ENCODE measurements around the gene CMTM3. TPM values are rescaled to one million over a fixed set of nuclear protein-coding genes. Genes with fewer than 3 reads are reported as not detected.

The CMTM3 gene
- total and polyA plus RNA-seq, 9 of the 15 experiments (the other 6 are each of a cell fraction or from before 2014, with no cell fraction given): 4.6 to 33.4 (median 17.5) TPM

DNA sequence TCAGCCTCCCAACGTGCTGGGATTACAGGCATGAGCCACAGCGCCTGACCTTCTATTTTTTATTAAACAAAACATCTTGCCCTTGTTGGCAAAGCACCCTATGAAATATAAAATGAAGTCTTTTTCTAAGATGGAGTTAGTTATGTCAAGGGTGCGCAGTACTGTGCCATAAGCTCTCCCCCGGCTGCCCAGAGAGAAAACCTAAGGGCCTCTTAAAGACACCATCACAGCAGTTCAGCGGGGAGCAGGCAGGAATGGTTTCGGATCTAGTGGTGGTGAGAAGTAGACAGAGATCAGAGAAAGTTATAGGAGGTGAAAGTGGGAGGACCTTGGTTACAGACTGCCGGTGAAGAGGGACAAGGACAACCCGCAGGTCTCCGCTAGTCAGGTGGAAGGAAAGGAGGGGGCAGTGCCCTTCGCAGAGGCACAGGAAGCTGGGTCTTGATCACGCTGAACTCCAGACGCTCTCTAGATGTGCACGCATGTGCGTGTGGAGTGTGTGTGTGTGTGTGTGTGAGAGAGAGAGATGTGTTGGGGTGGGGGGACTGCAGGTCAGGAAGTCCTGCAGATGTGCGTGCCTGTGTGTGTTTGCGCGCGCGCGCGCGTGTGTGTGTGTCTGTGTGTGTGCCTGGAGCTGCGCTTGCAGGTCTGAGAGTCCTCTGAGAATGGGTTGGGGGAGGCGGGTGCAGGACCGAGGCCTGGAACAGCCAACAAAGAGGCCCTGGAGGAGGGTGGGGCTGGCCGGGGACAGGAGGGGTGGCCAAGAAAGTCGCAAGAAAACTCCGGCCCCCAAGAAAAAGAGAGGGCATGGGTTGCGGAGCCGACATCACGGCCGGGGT lies 748 bp upstream of the CMTM3 start (continued):
- TF ChIP-seq STAG1 (CRISPR knock-in tag; IDR thresholded peaks at IDR 0.05; ENCODE audit: borderline replicate concordance) (no peak), POLR2H (tag; IDR thresholded peaks at IDR 0.05; ENCODE audit: low read depth) (no peak), GABPB2 (CRISPR knock-in tag; conservative IDR thresholded peaks at IDR 0.05) (no peak), ZSCAN32 (CRISPR knock-in tag; IDR thresholded peaks at IDR 0.05) (no peak), BMI1 (IDR thresholded peaks at IDR 0.05; ENCODE audit: low read length) (no peak), MAFF (IDR thresholded peaks at IDR 0.05; ENCODE audit: low read length) (no peak), HDAC1 (IDR thresholded peaks at IDR 0.05) (peak in 1 of 2 experiments; percentile 81; a peak in 2 of 4 replicates), FOXJ2 (tag; IDR thresholded peaks at IDR 0.05) (no peak), CHD4 (IDR thresholded peaks at IDR 0.05; ENCODE audit: insufficient read depth, insufficient replicate concordance, low read depth, low read length, poor library complexity, severe bottlenecking) (no peak), NRF1 (conservative IDR thresholded peaks at IDR 0.05 in 1 of 2, IDR thresholded peaks at IDR 0.05 in 1 of 2) (peak; percentile 85 to 88), RBM22 (IDR thresholded peaks at IDR 0.05; ENCODE audit: low read depth, low read length, poor library complexity, severe bottlenecking) (no peak), SRSF3 (IDR thresholded peaks at IDR 0.05; ENCODE audit: insufficient read depth, low read length) (no peak), SMC3 (conservative IDR thresholded peaks at IDR 0.05; ENCODE audit: insufficient read depth, low read depth, low read length) (no peak), SRF (CRISPR knock-in tag; IDR thresholded peaks at IDR 0.05) (0 out of 4 replicates have a peak, but pooled peaks of 1 of the 2 experiments have one; percentile 29), NFRKB (IDR thresholded peaks at IDR 0.05; ENCODE audit: low read depth) (no peak), ZNF324 (CRISPR knock-in tag; IDR thresholded peaks at IDR 0.05) (peak; percentile 46), CBX2 (IDR thresholded peaks at IDR 0.05; ENCODE audit: insufficient read depth, low read length, poor library complexity, severe bottlenecking) (no peak), NCOA1 (IDR thresholded peaks at IDR 0.05; ENCODE audit: low read depth) (no peak), ZFP30 (CRISPR knock-in tag; IDR thresholded peaks at IDR 0.05; ENCODE audit: borderline replicate concordance) (no peak), RBM14 (IDR thresholded peaks at IDR 0.05; ENCODE audit: borderline replicate concordance, insufficient read depth, low read depth, low read length) (no peak), CXXC5 (CRISPR knock-in tag; IDR thresholded peaks at IDR 0.05) (peak; percentile 64), PRPF4 (IDR thresholded peaks at IDR 0.05; ENCODE audit: insufficient read depth, low read depth, low read length, poor library complexity, severe bottlenecking) (peak; percentile 13)
- TF ChIP-seq, protein P1, sequence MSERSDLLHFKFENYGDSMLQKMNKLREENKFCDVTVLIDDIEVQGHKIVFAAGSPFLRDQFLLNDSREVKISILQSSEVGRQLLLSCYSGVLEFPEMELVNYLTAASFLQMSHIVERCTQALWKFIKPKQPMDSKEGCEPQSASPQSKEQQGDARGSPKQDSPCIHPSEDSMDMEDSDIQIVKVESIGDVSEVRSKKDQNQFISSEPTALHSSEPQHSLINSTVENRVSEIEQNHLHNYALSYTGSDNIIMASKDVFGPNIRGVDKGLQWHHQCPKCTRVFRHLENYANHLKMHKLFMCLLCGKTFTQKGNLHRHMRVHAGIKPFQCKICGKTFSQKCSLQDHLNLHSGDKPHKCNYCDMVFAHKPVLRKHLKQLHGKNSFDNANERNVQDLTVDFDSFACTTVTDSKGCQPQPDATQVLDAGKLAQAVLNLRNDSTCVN (CRISPR knock-in tag; IDR thresholded peaks at IDR 0.05): no peak
- TF ChIP-seq, protein P2, sequence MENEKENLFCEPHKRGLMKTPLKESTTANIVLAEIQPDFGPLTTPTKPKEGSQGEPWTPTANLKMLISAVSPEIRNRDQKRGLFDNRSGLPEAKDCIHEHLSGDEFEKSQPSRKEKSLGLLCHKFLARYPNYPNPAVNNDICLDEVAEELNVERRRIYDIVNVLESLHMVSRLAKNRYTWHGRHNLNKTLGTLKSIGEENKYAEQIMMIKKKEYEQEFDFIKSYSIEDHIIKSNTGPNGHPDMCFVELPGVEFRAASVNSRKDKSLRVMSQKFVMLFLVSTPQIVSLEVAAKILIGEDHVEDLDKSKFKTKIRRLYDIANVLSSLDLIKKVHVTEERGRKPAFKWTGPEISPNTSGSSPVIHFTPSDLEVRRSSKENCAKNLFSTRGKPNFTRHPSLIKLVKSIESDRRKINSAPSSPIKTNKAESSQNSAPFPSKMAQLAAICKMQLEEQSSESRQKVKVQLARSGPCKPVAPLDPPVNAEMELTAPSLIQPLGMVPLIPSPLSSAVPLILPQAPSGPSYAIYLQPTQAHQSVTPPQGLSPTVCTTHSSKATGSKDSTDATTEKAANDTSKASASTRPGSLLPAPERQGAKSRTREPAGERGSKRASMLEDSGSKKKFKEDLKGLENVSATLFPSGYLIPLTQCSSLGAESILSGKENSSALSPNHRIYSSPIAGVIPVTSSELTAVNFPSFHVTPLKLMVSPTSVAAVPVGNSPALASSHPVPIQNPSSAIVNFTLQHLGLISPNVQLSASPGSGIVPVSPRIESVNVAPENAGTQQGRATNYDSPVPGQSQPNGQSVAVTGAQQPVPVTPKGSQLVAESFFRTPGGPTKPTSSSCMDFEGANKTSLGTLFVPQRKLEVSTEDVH (IDR thresholded peaks at IDR 0.05; ENCODE audit: low read depth, partially characterized antibody): no peak
